Stimulated activated CD4-positive, alpha-beta T cell treated with anti-CD3 and anti-CD28 coated beads, Interleukin-2, amount 100 ng/mL, for 24 hours (primary cell): Measurements from ENCODE around the gene GUCD1.

Experiments
- DNase-seq, 2 donors: peaks; one replicate each; pipeline ENCODE4 v3.0.0-alpha.2; 2020

The GUCD1 gene

DNA sequence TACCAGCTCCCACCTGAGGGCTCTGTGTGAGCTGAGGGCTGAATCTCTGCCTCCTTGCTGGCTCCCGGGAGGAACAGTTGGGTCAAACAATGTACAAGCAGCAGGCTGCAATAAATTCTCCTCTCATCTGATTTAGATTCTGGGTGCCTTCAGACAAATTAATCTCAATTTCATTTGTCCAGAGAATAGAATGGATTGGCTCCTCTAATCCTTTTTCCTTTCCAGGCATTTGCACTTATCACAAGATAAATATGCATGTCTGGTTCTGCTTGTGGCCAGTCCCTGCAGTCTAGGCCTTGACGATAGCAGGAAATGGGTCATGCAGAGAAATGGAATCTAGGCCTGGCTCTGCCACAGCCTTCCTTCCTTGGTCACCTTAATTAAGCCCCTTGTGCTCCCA, 31.1 kb downstream of the GUCD1 start:
- no peak for DNase-seq

DNA sequence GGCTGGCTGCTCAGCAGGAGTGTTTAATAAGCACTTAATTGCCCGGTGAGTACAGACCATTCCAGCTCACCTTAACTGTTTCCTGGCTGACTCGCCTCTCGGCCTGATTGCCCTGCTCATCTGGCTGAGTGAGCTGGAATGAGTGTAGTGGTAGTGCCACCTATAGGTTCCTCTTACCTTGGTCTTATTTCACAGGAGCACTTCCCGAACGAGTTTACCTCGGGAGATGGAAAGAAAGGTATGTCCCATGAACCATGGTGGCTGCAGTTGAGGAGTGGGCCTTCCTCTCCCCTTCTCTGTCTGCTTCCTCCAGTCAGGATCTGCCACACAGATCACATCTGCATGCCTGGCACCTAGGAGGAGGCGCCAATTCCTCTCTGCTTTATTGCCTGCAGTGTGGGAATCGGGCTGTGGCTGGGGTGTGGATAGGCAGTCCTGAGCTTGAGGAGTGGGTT, 33.1 kb downstream of the GUCD1 start:
- DNase-seq: peak; percentile 25 to 39

DNA sequence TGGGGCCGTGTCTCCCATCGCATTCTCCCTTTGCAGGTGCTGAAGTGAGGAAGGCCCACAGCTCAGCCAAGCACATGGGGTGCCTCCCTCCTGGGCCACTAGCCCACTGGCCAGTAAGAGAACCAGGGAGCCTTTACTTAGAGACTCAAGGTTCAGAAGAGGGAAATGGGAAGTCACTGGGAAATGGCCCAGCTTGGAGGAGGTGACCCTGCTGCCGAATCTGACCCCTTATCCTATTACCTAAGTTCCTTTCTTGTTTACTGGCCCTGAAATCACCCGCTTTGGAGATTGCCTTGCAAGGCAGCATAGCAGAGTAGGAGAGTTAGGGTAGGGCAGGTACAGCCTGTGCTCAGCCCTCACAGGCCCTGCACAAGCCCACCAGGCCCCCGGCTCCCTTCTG, 35.4 kb downstream of the GUCD1 start:
- no peak for DNase-seq

DNA sequence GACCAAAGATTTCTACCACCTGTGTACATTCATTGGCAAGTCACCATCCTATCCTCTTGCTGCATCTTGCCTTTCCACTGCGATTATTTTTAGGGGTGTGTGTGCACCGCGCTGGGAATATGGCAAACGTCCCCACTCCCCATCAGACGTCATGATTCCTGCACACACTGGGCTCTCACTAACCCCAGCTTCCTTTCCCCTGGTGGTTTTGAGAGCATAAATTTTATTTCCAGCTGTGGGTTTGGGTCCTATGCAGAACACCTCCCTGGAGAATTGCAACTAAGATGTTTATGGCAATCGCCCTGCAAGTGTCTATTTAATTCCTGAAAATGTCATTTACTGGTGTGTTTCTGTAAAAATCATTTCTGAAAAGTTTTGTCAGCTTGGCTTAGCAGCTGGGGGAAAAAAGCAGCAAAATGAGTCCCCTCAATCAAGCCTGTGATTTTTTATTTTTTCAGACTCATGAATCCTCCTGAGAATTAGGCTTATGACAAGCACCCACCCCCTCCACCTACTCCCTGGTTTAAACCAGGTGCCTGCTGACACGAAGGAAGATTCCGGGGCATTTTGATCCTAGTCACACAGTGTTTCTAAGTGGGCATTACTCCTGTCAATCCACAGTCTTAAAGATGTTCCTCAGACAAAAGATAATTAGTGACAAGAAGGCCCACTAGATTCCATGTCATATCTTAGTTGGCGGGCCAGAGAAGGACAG, 36.0 kb downstream of the GUCD1 start:
- no peak for DNase-seq

DNA sequence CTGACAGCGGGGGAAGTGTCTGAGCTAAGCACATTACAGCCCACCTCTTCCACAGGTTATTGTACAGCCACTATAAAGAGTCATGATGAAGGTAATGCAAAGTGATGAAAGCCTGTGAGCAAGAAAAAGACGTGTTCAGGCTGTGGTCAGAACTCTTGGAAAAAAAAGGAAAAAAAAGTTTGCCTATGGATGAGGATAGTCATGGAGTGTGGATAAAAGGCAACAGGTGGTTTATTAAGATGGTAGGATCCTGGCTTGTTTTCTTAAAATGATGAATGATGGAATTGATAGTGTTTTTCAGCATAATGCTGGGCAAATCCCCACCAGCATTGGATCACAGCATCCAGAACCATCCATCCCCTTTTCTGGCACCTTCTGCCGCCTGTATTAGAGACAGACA, 36.7 kb downstream of the GUCD1 start:
- DNase-seq: no peak

DNA sequence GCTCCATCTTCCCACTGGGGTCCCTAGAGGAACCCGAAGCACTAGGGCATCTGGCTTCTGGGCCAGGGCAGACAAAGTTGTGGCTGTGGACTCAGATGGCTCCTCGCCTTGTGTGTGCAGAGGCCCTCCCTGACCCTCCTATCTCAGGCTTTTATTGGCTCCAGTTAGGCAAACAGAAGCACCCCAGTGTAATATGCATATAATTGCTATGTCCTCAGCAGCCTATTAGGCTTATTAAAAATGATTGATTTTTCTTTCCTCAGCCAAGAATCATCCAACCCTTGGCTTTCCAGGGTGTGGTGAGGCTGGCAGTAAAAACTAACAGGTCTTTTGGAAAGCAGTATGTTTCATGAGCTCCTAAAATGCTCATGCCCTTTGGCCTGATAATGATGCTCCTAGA, 37.5 kb downstream of the GUCD1 start:
- no peak for DNase-seq

DNA sequence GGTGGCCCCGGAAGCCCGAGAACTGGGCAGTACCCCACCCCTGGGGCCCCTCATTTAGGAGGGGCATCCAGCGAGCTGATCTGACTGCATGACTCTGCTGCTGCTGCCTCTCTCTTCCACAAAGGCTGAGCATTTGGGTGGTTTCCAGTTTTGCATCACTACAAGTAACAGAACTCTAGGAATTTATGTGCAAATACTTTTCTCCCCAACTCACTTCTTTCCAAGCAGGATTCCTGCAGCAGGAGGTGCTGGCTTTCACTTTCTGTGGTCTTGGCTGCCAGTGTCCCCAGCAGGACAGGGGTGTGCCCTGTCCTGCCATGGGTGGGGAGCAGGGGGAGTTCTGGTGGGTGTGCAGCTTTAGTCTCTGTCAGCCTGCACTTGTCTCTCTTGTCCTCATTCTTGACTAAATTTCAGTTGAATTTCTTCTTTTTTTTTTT, 38.6 kb downstream of the GUCD1 start:
- DNase-seq: no peak

DNA sequence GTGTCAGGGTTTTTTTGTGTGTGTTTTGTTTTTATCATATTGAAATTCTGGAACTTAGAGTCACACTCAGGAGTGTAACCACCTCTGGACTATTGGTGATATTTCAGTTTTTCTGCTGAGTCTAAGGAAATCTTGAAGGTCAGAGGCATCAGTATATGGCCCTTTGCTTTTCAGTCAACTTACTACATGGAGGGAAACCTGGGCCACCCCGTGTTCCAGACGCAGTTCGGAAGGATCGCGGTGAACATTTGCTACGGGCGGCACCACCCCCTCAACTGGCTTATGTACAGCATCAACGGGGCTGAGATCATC, 40.0 kb downstream of the GUCD1 start:
- DNase-seq: no peak

DNA sequence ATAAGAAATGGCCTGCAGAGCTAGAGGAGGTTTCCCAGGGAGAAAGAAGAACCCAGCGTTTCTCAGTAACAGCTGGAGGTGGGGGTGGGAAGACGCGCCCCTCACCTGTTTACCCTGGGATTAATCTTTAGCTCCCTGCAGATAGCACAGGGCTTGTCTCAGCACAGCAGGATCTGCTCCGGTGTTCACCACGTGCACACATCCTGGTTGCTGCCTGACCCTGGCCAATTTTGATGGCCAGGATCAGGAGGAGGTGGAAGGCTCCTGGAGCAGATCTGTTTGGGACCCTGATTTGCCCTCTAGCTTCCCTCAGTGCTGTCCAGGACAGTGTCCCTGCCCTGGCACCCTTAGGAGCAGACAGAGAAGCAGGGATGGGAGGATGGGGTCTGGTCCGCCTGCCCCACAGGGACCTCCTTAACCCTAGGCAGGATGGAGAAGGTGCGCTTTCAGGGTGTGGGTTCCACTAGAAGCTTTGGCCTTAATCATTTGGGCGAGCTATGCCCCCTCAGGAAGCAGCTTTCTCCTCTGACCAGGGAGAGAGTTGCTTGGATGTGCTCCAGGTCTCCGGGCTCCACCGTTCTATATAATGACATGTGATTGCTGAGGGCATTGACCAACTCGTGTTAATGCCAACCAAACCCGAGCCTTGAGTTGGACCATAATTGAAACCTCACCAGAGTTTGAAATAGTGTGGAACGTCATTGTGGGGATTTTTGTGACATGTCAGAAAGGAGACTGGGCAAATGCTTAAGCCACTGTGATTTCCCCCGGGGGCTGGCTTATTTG, 40.5 kb downstream of the GUCD1 start:
- no peak for DNase-seq

DNA sequence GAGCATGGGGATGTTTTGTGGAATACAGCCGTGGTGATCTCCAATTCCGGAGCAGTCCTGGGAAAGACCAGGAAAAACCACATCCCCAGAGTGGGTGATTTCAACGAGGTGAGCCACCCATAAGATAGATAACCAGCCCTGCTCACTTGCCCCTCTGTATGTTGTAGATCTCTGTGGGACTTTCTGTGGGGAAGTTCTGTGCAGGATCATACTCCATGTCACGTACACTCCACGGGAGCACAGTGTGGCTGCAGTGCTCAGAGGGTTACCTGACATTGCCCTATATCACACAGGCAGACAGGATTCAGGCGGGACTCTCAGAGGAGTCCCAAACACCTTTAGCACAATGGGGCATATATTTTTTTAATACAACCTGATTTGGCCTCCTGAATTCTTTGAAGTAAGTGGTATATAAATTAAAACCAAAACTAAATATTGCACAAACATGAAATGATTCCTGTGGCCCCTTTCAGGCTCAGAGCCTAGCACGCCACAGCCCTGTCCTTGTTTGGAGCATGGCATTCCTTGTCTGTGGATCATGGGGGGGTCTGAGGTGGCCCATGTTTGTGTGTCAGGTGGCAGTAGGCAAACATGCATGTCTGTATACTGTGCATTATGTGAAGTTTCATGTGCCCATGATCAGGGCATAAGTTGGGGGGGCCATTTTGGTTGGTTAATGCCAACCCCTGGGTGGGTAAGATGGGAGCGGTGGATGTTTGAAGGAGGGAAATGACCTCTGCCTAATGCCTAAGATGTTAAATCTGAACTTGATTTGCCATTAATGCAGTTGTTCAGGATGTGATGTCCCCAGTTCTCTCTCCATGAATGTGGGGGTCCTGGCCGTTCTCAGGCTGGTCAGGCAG, 41.3 kb downstream of the GUCD1 start:
- DNase-seq: no peak

DNA sequence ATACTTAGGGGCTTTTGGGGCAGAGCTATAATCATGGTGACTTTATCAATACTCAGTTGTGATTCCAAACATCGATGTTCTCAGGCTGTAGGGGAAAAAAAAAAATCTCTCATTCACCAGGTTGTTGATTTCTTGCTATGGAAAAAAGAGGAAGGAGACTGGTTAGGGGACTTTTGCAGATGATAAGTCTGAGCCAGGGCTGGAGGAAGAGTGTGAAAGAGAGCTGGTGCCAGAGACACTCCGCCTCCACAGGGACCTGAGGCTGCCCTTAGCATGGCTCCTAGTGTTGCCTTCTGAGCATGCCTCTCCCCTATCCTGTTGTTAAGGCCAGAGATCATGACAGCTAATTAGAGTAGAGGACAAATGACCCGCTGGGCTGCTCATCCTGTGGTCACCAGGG, 42.9 kb downstream of the GUCD1 start:
- DNase-seq: no peak

DNA sequence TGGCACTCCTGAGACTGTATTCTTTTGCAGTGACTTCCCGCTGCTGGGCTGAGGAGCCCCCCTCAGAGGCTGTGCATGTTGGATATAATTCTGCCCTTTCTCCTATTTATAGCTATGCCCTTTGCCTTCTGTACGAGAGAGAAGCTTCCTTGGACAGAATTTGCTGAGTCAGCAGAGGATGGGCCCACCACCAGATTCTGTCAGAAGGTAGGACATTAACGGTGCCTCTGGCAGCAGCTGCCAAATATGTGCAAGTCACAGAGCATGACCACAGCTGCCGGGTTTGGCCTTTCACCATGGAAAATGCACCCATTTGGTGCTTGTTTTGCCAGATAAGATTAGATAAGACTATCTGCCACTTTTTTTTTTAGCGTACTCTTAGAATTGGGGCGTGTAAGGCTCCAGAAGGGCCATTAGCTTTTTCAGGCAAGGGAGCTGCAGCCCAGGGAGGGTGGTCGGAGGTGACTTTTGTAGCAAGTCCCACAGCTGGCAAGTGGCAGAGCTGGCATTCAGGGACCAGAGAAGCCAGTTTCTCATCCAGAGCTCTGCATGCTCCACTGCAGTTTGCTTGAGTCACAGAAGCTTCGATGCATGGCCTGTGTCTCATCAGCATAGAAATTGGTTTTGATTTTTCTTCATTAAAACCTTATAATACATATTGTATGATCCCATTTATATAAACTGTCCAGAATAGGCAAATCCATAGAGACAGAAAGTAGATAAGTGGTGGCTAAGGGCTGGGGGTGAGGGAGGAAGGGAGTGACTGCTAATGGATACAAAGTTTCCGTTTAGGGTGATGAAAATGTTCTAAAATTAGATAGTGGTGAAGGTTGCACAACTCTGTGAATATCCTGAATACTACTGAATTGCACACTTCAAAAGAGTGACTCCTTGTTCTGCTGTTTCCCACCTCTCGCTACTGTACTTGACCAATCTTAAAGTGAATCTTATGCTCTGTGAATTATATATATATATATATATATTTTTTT, 44.0 kb downstream of the GUCD1 start:
- no peak for DNase-seq

DNA sequence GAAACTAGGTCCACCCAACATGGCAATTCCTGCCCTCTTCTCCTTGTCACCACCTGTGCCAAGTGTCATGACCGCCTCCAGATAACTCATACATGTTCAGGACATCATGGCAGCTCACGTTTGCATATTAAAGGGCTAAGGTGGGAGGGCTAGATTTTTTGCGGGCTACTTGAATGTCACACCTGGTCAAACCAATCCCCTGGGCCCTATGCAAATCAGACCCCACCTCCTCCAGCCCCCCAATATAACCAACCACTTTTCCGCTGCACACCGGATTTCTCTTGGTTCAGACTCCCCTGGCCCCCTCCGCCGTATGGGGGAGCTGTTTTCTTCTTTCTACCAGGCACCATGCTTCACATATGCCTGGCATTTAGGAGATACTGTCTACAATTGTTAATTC, 47.2 kb downstream of the GUCD1 start:
- DNase-seq: no peak

DNA sequence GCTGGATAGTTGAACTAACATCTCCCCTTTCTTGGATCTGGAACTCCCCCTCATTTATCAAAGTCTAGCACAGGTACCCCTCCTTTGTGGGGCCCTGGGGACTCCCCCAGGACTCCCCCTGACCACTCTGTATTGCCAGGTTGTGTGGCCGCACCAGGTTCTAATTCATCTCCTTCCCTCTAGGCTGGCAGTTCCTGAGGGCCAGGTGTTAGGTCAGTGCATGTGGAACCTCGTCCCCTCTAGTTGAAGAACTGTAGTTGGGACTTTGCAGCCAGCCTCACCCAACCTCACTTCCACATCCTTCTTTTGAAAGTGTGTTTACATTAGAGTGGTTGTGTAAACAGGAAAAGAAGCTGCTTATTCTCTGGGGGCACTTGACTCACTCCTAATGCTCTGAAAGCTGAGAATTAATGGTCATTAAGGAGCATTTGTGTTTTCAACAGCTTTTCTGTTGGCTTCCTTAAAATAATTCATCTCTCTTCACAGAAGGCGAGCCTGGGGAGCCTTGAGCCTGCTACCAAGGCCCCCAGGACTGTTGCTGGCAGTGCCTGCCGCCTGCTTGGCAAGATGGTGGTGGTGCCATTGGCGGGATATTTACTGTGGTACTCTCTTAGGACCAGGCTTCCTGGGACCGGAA, 48.0 kb downstream of the GUCD1 start:
- DNase-seq: no peak

DNA sequence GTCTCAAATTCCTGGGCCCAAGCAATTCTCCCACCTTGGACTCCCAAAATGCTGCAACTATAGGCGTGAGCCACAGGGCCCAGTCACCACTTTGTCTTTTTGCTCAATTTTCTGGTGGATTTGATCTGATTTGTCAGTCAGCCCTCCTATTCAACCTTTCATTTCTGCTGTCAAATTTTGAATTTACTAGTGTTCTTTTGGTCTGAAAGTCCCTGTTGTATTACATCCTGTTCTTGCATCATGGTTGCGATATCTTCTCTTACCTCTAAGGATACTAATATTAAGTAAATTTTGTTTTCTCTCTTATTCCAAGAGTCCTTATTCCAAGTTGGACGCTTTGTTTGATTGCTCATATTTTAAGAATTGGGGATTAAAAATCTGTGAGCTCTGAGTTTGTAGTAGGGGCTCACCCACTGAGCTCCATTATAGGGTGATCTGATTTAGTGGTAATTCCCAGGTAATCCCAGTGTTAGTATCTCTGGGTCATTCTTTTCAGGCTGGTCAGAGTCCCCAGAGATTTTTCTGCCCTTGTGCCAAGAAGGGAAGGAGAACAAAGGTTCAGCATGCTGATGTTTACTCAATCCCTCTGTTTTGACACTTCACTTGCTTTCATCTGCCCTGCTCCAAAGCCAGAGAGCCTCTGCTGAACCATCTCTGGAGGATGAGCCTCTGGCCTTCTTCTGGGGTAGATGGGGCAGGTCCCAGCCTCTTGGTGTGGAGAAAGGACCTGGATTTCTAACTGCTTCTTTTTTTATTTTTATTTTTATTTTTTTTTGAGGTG, 49.8 kb downstream of the GUCD1 start:
- no peak for DNase-seq

DNA sequence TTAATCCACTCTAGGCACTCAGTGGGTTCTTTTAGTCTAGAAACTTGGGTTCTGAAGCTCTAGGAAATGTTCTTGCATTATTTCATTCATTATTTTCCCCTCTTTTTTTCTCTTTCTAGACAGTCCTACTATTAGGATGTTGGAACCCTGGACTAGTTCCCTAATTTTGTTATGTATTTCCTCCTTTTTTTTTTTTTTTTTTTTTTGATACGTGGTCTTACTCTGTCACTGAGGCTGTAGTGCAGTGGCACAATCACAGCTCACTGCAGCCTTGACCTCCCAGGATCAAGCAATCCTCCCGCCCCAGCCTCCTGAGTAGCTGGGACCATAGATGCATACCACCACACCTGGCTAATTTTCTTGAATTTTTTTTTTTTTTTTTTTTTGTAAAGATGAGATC, 50.4 kb downstream of the GUCD1 start:
- DNase-seq: no peak

DNA sequence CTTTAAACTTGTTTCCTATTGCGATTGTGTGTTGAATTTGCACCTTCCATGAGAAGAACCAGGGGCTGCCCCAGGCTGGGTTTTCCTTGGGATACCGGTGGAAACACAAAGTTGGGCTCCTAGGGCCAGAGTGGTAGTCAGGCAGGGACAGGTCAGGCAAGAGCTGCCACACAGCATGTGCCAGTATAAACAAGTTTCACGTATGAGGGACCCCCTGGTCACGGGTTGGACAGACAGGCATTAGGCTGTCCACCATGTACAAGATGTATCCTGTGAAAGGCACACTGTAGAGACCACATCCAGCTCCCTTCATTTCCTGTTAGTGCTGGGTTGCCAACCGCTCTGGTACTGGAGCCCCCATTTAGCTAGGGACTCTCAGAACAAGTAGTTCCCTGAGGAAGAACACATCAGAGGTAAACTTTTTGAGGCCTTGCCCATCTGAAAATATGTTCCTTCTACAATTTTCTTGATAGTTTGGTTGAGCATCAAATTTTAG, 51.0 kb downstream of the GUCD1 start:
- no peak for DNase-seq

DNA sequence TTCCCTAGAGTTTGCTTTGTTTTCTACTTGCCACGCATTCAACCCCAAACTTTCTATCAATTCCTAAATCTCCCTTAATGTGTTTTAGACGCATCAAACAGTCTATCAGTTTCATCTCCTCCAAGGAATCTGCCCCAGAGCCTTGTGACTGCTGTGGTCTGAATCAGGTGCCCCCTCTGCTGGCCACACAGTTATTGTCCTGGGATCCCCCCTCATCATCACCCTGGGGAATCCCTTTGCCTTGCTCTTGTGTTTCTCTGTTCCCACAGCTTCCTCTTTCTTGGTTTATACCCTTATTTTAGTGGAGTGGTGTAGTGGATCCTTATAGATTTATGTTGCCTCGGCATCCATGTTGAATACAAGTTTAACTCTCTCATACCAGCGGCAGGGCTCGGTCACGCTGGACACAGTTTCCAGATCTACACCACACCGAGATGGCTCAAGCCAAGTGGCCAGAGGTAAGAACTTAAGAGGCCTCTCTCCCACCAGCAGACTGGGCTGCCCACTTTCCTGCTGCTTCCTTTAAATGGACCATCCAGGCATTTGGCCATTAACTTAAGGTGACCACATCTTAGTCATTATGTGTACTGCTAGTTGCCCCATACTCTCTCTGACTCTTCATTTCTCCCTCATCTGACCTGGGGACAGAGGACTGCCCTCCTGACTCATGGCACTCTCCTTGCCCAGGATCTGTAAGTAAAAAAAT, 51.6 kb downstream of the GUCD1 start:
- peak; percentile 75 for DNase-seq

DNA sequence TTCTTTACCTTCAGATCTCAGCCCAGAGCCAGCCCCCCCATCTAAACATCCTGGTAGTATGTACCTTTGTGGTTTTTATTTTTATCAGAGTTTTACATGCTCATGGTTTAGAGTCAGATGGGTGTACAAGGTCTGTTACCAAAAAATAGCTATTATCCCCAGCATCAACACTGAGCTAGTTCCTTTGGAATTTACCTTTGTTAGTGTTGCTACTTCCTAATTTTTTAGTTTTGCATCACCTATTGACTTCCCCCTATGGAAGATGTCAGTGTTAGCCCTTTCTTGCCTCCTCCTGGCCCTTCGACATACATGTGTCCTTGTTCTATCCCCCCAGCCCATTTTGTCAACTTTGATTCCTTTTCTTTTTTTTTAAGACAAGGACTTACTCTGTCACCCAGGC, 52.4 kb downstream of the GUCD1 start:
- DNase-seq: no peak

DNA sequence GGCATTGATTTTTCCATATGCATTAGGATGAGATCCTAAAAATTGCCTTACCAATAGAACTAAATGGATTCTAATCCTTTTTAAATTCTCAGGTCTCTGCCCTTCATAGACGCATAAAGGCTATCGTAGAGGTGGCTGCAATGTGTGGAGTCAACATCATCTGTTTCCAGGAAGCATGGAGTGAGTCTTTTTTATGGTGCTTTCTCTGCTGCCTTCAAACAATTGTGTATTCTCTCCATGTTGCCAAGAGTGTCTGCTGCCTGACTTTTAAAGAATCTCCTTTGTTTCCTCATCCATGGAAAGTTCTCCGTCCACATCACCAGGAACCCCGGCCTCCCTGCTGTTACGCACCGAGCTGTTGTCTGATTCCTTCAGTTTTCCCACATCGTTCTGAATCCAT, 52.9 kb downstream of the GUCD1 start:
- no peak for DNase-seq
